IPS-18a (cell line): Measurements from ENCODE around the gene AIFM2.
"Not testable (repeated sequence)": the region's sequence is repeated elsewhere in the genome, so short reads cannot be mapped to it uniquely, and the experiment has no call there.

Source experiments
- H3K27ac ChIP-seq: one replicate; pipeline ENCODE4 v1.5.1; 2013; ENCODE audit warnings: low read length
- H3K27me3 ChIP-seq: one replicate; pipeline ENCODE4 v1.6.1; 2013; ENCODE audit warnings: mild to moderate bottlenecking, low read length; ENCODE audit not compliant: control insufficient read depth, insufficient read depth
- H3K36me3 ChIP-seq: one replicate; pipeline ENCODE4 v1.6.1; 2013; ENCODE audit warnings: low read depth, low read length; ENCODE audit not compliant: control insufficient read depth
- H3K4me1 ChIP-seq: one replicate; pipeline ENCODE4 v1.6.1; 2013; ENCODE audit warnings: low read depth, low read length; ENCODE audit not compliant: control insufficient read depth
- H3K4me3 ChIP-seq: one replicate; pipeline ENCODE4 v1.5.1; 2013; ENCODE audit warnings: low read length
- H3K9ac ChIP-seq: one replicate; pipeline ENCODE4 v1.6.1; 2013; ENCODE audit warnings: mild to moderate bottlenecking, low read length, moderate library complexity
- H3K9me3 ChIP-seq: one replicate; pipeline ENCODE4 v1.6.1; 2013; ENCODE audit warnings: low read depth, low read length; ENCODE audit not compliant: control insufficient read depth

The AIFM2 gene

GRCh38 chr10:70130878-70131559, 1.6 kb downstream of the AIFM2 start:
- Histone ChIP-seq H3K4me1 (peaks cover 5% of the 10 kb centered on the region), H3K27ac (no peak overlapping the region), H3K9me3 (no peaks in the 10 kb centered on the region), H3K9ac (no peak overlapping the region), H3K27me3 (peaks cover 33% of the 10 kb centered on the region), H3K4me3 (no peak overlapping the region), H3K36me3 (no peaks in the 10 kb centered on the region)

DNA sequence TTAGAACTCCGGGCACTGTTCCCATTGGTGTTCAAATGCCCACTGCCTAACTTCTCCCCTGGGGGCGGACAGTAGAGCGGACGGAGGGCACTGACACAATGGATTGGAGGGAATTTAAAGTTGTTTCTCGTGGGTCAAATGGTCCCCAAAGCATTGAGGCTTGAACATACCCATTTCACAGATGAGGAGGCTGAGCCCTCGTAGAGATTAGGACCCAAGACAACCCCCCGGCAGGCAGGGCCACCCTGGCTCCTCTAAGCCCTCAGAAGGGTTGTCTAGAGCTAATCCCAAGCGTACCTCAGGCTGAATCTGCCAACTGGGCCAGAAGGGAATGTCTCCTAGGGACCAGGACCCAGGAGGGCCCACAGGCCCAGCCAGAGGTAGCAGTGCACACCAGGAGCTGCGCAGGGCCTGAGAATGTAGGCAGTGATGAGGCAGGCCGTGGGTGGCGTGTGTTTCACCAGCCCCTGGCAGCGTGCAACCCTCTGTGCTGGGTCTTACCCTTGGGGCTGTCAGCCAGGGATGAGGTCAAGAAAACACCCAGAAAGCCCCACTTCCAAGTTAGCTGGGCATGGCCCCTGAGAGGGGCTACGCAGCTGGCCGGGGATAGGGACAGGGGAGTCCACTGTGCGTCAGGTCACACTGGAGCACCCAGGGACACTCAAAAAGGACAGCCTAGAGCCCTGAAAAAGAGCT, 5.8 kb downstream of the AIFM2 start:
- H3K27me3 ChIP-seq = peaks cover 12% of the 10 kb centered on the region
- no peaks in the 10 kb centered on the region for H3K4me1 ChIP-seq
- H3K9me3 ChIP-seq = no peaks in the 10 kb centered on the region
- no peaks in the 10 kb centered on the region for H3K36me3 ChIP-seq
- H3K9ac ChIP-seq = no peak overlapping the region
- H3K27ac ChIP-seq = no peak overlapping the region
- H3K4me3 ChIP-seq = no peak overlapping the region

- Histone ChIP-seq H3K27me3 (peaks cover 4% of the 10 kb centered on the region), H3K4me3 (no peak overlapping the region), H3K27ac (no peak overlapping the region), H3K9ac (no peak overlapping the region), H3K9me3 (no peaks in the 10 kb centered on the region), H3K4me1 (no peaks in the 10 kb centered on the region), H3K36me3 (no peaks in the 10 kb centered on the region)
Observed at GRCh38 chr10:70125918-70126552, 6.6 kb downstream of the AIFM2 start.

GRCh38 chr10:70124918-70125317, 7.7 kb downstream of the AIFM2 start:
- no peak overlapping the region for H3K27ac ChIP-seq
- no peaks in the 10 kb centered on the region for H3K36me3 ChIP-seq
- H3K4me3 ChIP-seq = no peak overlapping the region
- H3K27me3 ChIP-seq = no peaks in the 10 kb centered on the region
- H3K9ac ChIP-seq = no peak overlapping the region
- H3K9me3 ChIP-seq = no peaks in the 10 kb centered on the region
- no peaks in the 10 kb centered on the region for H3K4me1 ChIP-seq

GRCh38 chr10:70124415-70124814, 8.2 kb downstream of the AIFM2 start:
- H3K27ac ChIP-seq = no peak overlapping the region
- H3K27me3 ChIP-seq = no peaks in the 10 kb centered on the region
- H3K9ac ChIP-seq = no peak overlapping the region
- no peaks in the 10 kb centered on the region for H3K9me3 ChIP-seq
- H3K4me3 ChIP-seq = no peak overlapping the region
- no peaks in the 10 kb centered on the region for H3K4me1 ChIP-seq
- no peaks in the 10 kb centered on the region for H3K36me3 ChIP-seq

- no peaks in the 10 kb centered on the region for H3K4me1 ChIP-seq
- H3K4me3 ChIP-seq = no peak overlapping the region
- H3K9ac ChIP-seq = no peak overlapping the region
- no peaks in the 10 kb centered on the region for H3K27me3 ChIP-seq
- no peak overlapping the region for H3K27ac ChIP-seq
- H3K36me3 ChIP-seq = no peaks in the 10 kb centered on the region
- no peaks in the 10 kb centered on the region for H3K9me3 ChIP-seq
Observed at GRCh38 chr10:70123817-70124216, 8.8 kb downstream of the AIFM2 start.

DNA sequence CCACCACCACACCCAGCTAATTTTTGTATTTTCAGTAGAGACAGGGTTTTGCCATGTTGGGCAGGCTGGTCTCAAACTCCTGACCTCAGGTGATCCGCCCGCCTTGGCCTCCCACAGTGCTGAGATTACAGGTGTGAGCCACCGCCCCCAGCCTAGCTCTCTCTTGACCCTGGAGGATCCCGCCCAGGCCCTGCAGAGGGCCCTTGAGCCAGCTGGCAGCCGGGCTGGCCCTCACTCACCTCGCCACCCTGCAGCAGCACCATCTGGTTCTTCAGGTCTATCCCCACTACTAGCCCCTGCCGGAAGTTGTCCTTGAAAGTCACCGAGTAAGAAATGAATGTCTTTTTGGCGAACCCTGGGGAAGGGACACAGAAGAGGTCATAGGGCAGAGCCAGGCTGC, 9.5 kb downstream of the AIFM2 start:
- H3K4me3 ChIP-seq, H3K4me1 ChIP-seq, H3K27me3 ChIP-seq, H3K36me3 ChIP-seq, H3K9me3 ChIP-seq, H3K27ac ChIP-seq, H3K9ac ChIP-seq: not testable (repeated sequence)

- Histone ChIP-seq H3K4me3 (no peak overlapping the region), H3K9ac (no peak overlapping the region), H3K27ac (no peak overlapping the region), H3K4me1 (no peaks in the 10 kb centered on the region), H3K27me3 (no peaks in the 10 kb centered on the region), H3K36me3 (no peaks in the 10 kb centered on the region), H3K9me3 (no peaks in the 10 kb centered on the region)
Observed at GRCh38 chr10:70122742-70123141, 9.9 kb downstream of the AIFM2 start.

DNA sequence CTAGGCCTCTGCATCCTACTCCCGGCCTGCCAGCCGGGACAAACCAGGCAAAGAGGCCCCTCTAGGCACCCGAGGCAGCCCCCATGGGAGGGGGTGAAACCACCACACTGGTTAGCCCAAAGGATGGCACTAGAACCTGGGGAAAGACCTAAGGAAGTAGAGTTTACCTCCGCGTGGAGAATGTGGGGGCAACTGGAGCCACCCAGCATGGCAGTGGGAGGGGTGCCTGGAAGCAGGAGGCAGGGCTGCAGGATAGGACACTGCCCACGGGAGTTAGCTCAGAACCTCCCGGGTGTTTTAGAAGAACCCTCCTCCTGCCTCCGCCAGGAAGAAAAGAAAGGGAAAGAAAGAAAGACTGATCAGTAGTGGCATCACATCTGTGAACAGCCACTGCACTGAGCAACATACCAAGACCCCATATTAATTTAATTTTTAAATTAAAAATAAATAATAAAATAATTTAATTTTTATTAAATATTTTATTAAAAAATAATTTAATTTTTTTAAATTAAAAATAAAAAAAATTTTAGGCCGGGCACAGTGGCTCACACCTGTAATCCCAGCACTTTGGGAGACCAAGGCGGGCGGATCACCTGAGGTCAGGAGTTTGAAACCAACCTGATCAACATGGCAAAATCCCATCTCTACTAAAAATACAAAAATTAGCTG, 11.2 kb downstream of the AIFM2 start:
- H3K27ac ChIP-seq = no peak overlapping the region
- no peaks in the 10 kb centered on the region for H3K36me3 ChIP-seq
- H3K9ac ChIP-seq = no peak overlapping the region
- H3K4me3 ChIP-seq = no peak overlapping the region
- no peaks in the 10 kb centered on the region for H3K4me1 ChIP-seq
- H3K27me3 ChIP-seq = no peaks in the 10 kb centered on the region
- no peaks in the 10 kb centered on the region for H3K9me3 ChIP-seq

DNA sequence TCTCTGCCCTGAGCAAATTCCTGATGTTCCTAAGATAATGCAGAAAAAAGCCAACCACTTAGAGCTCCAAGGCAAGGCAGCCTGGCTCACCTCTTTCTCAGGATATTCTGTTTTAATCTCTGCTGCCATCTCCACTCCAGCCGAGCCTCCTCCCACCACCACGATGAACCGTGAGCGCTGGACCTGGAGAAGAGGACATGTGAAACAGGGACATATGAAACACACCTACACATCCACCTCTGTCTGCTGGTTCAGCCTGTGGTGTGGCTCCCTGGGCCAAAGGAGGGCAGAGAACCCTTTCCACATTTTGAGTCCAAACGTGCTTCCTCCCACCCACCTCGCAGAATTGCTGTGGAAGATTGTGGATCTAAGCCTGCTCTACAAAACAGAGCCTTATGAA, 12.2 kb downstream of the AIFM2 start:
- no peaks in the 10 kb centered on the region for H3K36me3 ChIP-seq
- no peak overlapping the region for H3K4me3 ChIP-seq
- H3K27me3 ChIP-seq = no peaks in the 10 kb centered on the region
- no peaks in the 10 kb centered on the region for H3K4me1 ChIP-seq
- no peak overlapping the region for H3K27ac ChIP-seq
- no peaks in the 10 kb centered on the region for H3K9me3 ChIP-seq
- H3K9ac ChIP-seq = no peak overlapping the region

DNA sequence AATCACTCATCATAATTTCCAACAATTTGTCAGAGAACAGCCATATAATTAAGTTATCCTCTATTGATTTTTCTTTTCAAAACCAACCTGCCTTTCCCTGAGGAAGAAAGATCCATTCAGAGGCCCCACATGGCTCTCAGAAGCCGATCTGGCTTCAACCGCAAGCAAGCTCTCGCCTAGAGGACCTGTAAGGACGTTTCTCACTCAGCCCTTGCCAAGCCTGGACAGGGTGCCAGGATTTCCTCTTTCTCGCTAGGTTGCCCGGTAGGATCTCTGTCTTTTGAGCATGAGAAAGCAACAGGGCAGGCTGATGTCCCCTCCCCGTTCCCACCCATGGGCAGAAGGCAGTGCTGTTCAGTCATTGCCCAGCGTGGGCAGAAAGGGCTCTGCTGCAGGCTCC, 13.0 kb downstream of the AIFM2 start:
- no peak overlapping the region for H3K27ac ChIP-seq
- no peak overlapping the region for H3K9ac ChIP-seq
- no peaks in the 10 kb centered on the region for H3K36me3 ChIP-seq
- no peak overlapping the region for H3K4me3 ChIP-seq
- no peaks in the 10 kb centered on the region for H3K4me1 ChIP-seq
- H3K27me3 ChIP-seq = no peaks in the 10 kb centered on the region
- H3K9me3 ChIP-seq = no peaks in the 10 kb centered on the region
